Hematopoietic multipotent progenitor cell treated with erythropoietin and hydrocortisone succinate and interleukin-3 and kit ligand, for 4 days (in vitro differentiated cells): ENCODE data around the gene EQTN.

Source experiments
- DNase-seq: peaks from one replicate; pipeline ENCODE4 v3.0.0-alpha.2; 2015

The EQTN gene

GRCh38 chr9:27292659-27293405 is 4.1 kb downstream of the EQTN start:
- DNase-seq: no peak

GRCh38 chr9:27291292-27291691 is 5.7 kb downstream of the EQTN start:
- no peak for DNase-seq

GRCh38 chr9:27282269-27282668 is 14.7 kb downstream of the EQTN start:
- DNase-seq: no peak

- peak; percentile 81 for DNase-seq
Observed at GRCh38 chr9:27280860-27281259, 16.1 kb downstream of the EQTN start.

- DNase-seq: no peak
Observed at GRCh38 chr9:27280249-27280648, 16.7 kb downstream of the EQTN start.

GRCh38 chr9:27279611-27280010 is 17.3 kb downstream of the EQTN start:
- no peak for DNase-seq

GRCh38 chr9:27278374-27278773 is 18.6 kb downstream of the EQTN start:
- DNase-seq: no peak

- peak; percentile 86 for DNase-seq
Observed at GRCh38 chr9:27276193-27277030, 20.5 kb downstream of the EQTN start.

GRCh38 chr9:27273186-27273585 is 23.8 kb downstream of the EQTN start:
- no peak for DNase-seq

GRCh38 chr9:27272103-27272502 is 24.8 kb downstream of the EQTN start:
- DNase-seq: no peak

- DNase-seq: no peak
Observed at GRCh38 chr9:27261517-27262211, 35.3 kb downstream of the EQTN start.

- DNase-seq: no peak
Observed at GRCh38 chr9:27260789-27261516, 36.0 kb downstream of the EQTN start.

- no peak for DNase-seq
Observed at GRCh38 chr9:27258662-27259061, 38.3 kb downstream of the EQTN start.

- no peak for DNase-seq
Observed at GRCh38 chr9:27248702-27249101, 48.2 kb downstream of the EQTN start.

- DNase-seq: peak; percentile 97
Observed at GRCh38 chr9:27247756-27248155, 49.2 kb downstream of the EQTN start.

- DNase-seq: peak; percentile 13
Observed at GRCh38 chr9:27239648-27240047, 57.3 kb downstream of the EQTN start.
